ENCODE measurements around the gene PRKAG2.

- TF ChIP-seq POLR2A (IDR thresholded peaks at IDR 0.05; ENCODE audit: extremely low read depth, insufficient read length) (no peak), MYC (IDR thresholded peaks at IDR 0.05; ENCODE audit: low read depth, low read length) (no peak)
- TF ChIP-seq, protein P1, sequence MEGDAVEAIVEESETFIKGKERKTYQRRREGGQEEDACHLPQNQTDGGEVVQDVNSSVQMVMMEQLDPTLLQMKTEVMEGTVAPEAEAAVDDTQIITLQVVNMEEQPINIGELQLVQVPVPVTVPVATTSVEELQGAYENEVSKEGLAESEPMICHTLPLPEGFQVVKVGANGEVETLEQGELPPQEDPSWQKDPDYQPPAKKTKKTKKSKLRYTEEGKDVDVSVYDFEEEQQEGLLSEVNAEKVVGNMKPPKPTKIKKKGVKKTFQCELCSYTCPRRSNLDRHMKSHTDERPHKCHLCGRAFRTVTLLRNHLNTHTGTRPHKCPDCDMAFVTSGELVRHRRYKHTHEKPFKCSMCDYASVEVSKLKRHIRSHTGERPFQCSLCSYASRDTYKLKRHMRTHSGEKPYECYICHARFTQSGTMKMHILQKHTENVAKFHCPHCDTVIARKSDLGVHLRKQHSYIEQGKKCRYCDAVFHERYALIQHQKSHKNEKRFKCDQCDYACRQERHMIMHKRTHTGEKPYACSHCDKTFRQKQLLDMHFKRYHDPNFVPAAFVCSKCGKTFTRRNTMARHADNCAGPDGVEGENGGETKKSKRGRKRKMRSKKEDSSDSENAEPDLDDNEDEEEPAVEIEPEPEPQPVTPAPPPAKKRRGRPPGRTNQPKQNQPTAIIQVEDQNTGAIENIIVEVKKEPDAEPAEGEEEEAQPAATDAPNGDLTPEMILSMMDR (IDR thresholded peaks at IDR 0.05; ENCODE audit: low read depth, low read length), result no peak
- TF ChIP-seq, protein P2, sequence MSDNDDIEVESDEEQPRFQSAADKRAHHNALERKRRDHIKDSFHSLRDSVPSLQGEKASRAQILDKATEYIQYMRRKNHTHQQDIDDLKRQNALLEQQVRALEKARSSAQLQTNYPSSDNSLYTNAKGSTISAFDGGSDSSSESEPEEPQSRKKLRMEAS (IDR thresholded peaks at IDR 0.05; ENCODE audit: low read depth, low read length), result no peak
Observed at GRCh38 chr7:151689196-151689971, 187.5 kb downstream of the PRKAG2 start.

All from NB4 (cell line).